Pulmonary artery endothelial cell (primary cell): ENCODE data around the gene MYO1B. TPM values are rescaled to one million over a fixed set of nuclear protein-coding genes. Genes with fewer than 3 reads are reported as not detected.

Experiments used
- DNase-seq: peaks from one replicate; pipeline ENCODE4 v3.0.0-alpha.2; 2011; ENCODE audit warnings: low read depth, low spot score
- total RNA-seq: library from RNA; depleted of rRNA; stranded (reverse); fragments of >200 nt; gene quantifications from 2 replicates; pipeline ENCODE4 v1.2.3, GENCODE V29; 2014

MYO1B gene
- total RNA-seq, 1 donor from 2014 or later: 45.4 TPM

DNA sequence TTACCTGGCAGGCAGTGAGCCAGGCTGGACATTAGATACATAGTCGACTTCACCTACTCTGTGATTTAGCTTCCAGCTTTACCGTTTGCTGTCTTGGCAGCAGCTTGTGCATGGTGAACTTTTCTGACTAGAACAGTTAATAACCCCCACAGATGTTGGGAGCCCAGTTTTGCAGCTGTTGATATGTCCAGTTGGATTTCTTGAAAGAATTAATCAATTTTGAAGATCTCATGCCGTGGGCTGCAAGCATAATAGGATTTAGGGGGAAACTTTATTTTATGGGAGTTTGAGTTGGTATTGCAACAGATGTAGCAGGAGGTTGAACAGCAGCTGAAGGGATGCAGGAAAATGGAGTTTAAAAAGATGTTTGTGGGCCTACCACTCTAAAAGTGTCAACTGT lies 13.8 kb downstream of the MYO1B start:
- no peak for DNase-seq

DNA sequence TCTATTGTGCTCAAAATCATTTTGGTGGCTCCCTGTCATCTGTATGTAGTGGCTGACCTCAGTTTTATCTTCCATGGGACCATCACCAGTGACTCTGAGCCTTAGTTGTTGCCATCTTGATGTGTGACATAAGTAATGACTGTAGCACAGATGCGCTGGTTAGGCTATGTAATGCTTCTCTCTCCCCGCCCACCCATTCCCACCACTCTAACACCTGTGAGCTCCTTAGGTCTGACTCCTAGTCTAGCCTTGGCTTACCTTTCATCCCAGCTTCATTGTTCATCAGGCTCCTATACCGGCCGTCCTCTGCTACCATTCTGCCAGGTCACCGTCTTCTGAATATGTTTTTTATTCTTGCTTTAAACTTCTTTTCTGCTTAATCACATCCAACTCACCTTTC lies 17.2 kb downstream of the MYO1B start:
- DNase-seq: no peak

DNA sequence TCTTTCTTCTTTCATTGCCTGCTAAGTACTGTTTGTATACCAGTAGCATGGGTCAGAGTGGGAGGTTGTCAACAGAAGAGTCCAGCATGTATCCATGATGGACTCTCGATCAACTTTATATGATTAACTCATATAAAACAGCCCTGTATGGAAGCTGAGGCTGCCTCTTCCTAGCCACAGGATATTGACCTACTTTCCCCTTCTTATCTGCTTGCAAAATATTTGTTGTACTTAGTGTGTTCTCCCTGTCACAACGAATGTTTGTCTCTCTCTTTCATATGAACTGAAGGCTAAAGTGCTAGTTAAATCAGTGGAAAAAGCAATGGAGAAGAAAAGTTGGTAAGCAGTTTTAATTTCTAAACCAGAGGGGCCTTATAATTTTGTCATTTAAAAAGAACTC lies 17.8 kb downstream of the MYO1B start:
- DNase-seq: no peak

DNA sequence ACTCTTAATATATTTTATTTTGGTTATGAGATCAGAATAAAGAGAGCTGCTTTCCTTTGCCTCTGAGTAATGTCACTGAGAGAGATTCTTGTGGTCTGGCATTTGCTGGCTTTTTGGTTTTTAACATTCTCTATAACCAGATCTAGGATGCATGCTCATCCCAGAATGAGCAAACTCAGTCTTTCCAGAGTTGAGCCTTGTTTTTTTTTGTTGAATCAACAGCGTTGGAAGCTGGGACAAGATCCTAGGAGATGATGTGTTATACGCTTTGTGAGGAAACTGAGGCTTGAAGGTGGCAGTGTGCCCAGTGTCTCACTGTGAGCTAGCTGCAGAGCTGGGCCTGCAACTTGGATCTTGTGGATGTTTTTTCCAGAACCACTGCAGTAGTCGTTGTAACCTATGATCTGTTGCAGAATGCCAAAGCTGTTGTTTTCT lies 19.5 kb downstream of the MYO1B start:
- no peak for DNase-seq

DNA sequence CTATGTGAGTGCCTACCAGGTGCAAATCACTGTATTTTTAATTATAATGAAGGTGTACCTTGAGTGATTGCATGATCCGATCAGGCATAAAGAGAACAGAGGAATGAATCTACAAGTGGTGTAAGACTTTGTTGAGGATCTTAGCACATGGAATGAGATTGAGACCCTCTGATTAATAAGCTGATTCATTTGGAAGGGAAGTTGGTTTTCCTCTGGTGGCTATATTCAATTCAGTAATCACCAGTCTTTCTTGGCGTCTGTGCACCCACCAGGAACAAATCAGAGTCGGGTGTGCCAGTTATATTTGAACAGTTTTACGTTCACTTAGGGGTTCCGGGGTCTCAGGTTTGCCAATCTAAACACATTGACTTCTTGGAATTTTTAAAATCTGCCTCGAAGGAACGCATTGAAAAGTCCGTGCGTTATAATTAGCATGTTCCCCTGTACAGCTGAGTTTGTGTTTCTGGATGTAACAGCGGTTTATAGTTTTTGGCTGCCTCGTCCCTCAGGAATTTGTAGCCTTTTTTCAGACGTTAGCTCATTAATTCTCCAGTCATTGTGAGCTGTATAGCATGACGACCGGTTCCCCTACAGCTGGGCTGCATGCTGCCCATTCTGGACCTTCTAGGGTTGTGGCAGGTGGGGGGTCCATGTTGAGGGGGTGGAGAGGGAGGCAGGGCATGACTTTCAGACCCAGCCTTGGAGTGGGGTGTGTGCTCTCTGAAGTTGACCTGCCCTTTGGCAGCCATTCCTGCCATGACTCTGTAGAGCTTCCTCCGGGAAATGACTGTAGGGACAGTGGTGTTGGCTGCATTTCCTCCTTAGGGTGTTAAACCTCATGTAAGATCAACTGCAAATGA lies 20.3 kb downstream of the MYO1B start:
- no peak for DNase-seq

DNA sequence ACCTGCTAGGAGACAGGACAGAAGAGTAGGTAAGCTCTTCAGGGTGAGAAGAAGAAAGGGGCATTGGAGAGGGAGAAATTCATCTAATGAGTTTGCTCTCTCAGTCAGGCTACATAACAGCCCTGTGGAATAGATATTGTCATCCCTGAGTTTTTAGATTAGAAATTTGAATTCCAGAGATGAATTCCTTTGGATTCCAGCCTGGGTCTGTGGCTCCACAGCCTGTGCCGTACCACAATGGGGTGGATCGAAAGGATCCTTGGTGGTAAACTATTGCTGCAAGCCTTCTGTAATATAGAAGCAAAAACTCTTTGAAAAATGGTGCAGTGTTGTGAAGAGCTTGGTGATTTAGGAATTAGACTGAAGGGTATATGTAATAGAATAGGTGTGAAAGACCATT lies 21.0 kb downstream of the MYO1B start:
- no peak for DNase-seq

DNA sequence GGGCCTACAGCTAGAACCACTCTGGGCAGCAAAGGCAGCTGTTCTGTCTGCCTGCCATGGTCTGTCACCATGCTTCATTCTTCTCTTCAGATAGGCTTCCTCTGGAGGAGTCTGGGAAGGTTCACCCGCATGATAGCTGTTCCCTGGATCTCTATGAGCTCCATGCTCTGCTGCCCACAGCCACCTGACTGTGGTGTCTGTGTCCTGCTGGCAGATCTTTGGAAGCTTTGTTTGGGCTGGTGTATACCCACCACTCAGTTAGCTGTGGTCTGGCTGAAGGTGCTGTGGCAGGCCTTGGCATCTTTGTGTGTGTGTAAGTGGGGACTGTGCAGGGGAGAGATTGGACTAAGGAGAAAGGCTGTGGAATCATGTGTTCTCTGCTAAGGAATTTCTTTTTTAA lies 23.4 kb downstream of the MYO1B start:
- no peak for DNase-seq

DNA sequence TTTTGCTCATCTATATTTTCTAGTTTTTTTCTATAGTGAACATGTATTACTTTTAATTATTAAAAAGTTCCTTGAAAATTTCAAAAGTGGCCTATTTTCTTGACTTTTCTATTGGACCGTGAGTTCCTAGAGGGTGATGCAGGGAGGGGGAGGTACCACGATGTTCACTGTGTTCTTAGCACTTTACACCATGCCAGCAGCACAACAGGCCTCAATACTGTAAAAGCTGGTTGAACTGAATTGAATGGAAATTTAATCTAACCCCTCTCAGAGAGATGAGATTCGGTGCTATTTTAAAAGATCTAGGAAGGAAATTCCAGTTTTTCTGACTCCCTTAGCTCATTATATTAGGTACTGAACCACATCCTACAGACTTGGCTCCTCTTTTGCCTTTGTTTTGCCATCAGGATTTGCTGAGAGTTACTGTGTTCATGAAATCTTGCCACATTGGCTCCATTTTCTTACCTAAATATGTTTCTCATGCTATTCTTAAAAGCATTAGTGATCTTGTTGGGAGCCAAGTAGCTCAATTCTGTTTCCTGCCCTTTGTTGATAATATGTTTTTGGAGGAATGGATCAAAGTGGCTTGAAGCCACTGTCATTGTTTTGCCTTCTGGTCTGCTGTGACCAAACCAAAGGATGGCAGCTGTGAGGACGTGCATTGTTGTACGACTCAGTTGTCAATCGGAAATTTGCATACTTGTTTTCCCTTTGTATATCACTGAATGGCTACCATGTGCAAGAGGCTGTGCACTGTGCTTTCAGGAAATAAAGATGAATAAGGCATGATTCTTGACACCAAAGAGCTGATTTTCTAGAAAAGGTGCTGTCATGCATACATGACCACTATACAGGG lies 25.3 kb downstream of the MYO1B start:
- DNase-seq: no peak

DNA sequence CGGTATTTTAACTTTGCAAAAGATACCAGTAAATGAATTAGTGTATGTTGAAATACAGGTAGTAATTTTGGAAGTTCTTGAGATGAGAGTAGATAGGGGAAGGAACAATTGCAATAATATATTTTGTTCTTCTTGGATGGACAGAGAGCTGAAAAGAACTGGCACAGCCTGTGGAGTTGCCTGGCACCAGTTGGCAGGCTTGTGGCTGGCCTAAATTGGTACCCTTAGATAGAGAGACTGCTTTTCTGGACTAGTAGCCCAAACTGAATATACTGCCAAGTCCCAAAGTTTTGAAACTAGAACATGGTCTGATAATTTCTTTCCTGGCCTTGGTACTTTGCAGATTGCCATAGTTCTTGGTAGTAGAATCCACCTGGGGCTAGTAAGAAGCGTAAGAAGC lies 26.9 kb downstream of the MYO1B start:
- no peak for DNase-seq

DNA sequence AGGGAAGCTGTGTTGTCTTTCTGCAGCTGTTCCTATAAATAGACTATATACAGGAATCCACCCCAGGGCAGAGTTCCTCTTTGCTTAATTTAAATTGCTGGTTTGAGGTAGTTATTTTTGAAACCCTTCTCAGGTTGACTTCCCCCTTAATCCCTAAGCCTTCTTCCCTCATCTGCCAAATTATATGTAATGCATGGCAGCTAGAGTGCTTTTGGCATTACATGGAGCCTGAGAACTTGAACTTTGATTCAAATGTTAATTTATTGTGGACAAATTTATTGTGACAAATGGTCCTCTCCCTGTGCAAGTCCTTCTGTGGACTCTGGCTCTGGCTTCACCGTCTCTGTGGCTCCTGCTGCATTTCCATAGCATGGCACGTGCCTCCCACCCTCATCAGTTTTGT lies 29.2 kb downstream of the MYO1B start:
- DNase-seq: no peak

DNA sequence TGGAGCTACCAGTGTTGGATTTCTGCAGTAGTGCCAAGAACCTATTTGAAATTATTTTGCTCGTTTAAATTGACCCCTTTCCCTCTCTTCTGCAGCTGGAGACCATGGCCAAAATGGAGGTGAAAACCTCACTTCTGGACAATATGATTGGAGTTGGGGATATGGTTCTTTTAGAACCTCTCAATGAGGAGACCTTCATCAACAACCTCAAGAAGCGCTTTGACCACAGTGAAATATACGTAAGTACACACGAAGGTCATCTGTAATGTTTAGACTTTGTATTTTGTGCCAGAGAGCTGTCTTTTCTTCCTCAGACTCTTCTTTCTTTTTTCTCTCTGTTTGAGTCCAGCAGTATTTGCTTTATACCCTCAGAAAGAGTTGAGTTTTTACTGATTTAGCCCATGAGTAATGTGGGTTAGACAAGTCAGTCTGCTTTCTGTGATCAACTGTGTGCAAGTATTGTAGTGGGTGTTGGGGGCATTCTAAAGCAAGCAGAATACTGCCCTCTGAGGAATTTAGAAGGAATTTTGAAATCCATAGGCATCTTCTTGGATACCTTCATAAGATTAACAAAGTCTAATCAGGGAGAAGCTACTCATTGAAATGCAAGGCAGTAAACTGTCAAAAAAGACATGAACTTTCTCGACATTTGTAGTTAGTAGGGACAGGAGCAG lies 31.7 kb downstream of the MYO1B start:
- no peak for DNase-seq

DNA sequence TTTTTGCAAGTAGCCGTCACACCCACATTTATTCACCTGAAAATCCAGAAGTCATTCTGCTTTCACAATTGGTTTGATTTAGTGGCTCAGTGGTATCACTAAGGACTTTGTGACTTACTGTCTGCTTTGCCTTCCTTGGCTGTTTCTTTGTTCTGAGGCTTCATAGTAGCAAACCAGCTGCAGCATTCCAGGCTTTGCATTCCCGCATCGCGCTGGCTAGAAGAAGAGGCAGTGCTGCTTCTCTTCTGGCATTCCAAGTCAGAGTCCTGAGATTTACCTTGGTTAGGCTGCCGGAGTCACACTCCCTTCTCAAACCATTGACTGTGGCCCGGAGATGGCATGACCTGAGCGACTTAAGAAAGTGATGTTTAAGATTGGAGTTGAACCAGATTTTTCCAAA lies 35.1 kb downstream of the MYO1B start:
- no peak for DNase-seq

DNA sequence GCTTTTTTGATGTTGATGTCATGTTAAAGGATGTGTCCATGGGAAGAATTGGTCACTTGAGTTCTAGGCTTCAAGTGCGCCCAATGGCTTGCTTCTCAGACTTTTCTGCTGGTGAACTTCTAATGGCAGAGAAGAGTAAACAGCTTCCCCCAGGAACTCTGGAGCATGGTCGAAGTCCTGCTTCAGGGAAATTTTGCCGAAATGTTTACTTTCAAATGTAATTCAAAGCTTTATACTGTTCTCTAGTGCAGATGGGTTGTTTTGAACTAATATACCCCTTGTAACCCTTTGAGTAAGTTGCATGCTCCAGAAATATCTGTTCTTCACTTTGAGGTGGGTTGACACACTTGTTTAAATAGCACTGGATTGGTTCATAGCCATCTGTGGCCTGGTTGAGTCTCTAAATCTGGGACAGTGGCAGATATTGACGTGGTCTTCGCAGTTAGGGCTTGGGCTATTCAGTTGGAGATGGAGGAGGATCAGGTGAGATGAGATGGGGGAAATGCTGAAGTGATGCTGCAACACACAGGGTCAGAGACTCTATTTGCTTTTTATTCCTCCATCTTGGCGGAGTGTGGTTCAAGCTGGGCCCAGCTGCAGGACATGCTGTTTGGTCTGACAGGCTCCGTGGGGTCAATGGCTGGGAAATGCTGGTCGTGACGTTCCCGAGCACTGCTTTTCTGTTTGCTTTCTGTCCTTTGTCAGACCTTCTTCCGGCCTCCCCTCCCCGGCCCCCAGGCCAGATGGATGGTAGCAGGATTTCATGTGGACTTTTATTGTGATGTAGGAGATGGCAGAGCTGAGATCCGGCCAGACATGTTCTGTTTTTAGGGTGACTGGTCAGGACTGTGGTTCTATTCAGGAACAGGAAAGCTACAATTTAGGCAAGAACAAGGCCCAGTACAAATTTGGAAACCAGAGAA lies 35.9 kb downstream of the MYO1B start:
- DNase-seq: no peak

DNA sequence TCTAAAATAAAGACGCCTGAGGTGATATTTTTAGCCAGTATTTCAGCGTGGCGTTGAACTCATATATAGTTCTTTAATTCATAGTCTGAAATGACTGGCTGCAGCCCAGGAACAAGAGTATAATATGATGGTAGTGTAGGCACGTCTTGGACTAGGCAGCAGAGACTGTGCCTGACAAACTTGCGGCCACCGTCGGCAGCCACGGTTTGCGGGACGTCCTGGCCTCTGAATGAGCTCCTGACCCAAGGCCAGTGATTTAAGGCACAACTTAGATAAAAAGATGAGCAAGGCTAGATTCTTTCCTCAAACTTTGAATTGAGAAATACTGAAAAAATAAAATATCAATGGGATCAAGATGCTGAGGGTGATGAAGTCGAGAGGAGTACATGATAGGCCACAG lies 40.0 kb downstream of the MYO1B start:
- no peak for DNase-seq

DNA sequence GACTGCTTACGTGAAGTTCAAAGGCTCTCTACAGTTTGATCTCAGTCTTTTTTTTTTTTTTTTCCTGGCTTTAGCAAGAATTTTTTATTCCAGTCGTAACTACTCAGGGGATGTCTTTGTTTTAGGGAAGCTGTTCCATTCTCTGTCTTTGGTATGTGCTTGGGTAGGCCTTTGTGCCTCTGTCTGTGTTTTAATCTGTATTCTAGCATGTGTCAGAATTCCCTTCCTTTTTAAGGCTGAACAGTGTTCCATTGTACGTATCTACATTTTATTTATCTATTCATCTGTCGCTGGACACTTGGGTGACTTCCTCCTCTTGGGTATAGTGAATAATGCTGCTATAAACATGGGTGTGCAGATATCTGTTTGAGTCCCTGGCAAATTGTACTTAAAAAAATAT lies 42.6 kb downstream of the MYO1B start:
- no peak for DNase-seq

DNA sequence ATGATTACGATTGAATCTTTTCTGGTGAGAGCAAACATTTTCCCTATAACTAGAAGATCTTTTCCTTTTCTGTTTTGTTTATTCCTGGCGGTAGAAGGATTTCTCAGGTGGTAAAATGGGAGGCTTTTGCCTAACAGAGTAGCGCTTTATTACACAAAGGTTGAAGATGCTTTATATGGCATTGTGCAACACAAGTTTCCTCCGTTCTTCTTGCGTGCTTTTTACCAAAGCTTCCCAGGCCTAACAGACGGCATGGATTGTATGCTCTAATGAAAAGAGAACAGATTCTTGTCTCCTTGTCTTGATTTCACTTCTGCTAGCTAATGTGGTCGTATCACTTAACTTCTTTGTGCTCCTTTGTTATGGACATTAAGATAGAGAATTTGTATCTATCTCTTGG lies 43.8 kb downstream of the MYO1B start:
- no peak for DNase-seq

DNA sequence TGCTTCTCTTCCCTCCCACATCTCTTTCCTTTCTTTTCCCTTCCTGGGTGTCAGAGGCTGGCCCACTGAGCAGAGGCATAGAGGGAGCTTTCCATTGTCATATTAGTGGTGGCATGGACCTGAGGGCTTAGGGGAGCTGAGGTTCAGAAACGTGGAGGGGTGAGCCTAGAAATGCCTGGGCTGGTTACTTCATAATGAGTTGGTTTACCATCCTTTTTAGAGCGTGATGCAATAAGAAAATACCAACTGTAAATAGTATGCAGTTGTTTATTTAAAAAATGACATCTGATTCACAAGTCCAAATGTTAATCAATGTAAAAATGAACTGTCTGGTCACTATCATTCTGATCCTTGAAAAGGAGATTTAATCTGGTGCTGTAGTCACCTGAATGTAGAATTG lies 46.3 kb downstream of the MYO1B start:
- no peak for DNase-seq

DNA sequence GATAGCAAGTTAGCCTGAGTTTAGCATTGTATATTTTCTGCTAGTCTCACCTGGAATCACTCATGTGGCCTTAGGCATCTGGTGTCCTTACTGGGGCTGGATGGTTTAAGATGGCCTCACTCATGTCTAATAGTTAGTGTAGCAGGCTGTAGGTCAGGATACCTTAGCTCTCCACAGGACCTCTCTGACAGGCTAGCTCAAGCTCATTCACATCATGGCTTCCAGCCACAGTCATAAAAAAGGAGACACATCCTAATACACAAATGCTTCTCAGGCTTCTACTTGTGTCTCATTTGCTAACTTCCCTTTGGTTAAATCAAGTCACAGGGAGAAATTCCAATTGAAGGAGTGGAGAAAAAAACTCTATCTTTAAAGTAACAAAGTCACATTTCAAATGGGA lies 47.7 kb downstream of the MYO1B start:
- no peak for DNase-seq

DNA sequence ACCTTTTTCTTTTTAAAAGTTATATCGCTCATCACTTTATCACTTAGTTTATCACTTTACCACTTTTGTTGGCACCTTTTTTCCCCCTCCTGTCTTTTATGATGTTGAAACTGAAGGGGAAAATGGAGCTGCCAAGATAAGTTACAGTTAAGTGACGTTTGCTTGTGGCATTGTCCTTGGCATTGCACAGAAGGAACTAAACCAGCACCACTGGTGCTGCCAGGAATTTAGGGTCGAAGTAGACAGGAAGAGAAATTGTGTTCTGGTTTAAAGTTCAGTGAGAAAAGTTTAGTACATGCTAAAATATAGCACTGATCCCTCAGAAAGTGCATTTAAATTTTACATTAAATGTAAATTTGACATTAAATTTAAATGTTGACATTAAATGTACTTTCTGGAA lies 49.9 kb downstream of the MYO1B start:
- DNase-seq: no peak

DNA sequence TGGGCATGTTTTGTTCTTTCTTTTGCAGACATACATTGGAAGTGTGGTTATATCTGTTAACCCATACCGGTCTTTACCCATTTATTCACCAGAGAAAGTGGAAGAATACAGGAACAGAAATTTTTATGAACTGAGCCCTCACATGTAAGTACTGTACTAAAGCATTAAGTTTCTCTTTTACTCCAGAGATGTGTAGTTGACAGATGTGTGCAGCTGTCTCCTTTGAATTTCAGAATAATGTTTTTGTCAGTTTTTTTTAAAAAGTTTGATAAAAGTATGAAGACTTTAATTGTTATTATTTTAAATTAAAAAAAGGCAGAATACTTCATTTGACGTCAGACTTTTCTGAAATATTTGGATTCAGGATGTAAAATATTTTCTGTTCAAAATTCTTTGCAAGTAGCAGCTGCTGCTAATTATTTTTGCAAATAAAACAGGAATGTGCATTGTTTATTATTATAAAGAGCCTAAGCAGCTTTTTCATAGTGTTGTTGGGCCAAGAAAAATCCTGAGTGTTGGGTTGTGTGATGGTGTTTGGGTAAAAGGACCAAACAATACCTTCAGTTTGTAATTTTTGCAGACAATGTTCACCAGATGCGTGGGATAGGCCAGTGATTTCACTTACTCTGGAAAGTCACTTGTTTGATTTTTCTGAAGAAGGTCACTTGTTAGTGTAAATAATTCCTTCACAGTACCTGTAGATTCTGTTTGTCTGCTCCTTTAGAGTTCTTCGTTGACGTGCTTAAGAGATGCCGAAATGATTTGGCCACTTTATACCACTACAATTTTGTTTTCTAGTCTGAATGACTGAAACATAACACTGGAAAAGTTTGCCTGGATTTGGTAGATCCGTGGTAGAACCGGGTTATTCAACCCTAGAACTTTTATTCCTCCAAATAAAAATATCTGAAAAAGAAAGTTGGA lies 51.1 kb downstream of the MYO1B start:
- DNase-seq: no peak
